Lower leg skin (tissue), 3 donors: Measurements from ENCODE around the gene KSR2.

Experiments
- CTCF ChIP-seq, 3 donors: fragments of 450-650 bp; IDR thresholded peaks; one replicate each; pipeline ENCODE4 v1.5.1; 2016; ENCODE audit warnings: antibody characterized with exemption in 3 of 3, mild to moderate bottlenecking in 3 of 3, moderate library complexity in 2 of 3
- POLR2A ChIP-seq, 2 donors: fragments of 450-650 bp; IDR thresholded peaks; one replicate each; pipeline ENCODE4 v1.6.1; 2016 to 2017; ENCODE audit warnings: antibody characterized with exemption in 2 of 2, mild to moderate bottlenecking in 1 of 2, moderate library complexity in 1 of 2

- no peak for TF ChIP-seq CTCF (IDR thresholded peaks at IDR 0.05)
- no peak for TF ChIP-seq POLR2A (IDR thresholded peaks at IDR 0.05)
These were observed 86.1 kb downstream of the KSR2 start for GRCh38 chr12:117882603-117883184.
